Head of caudate nucleus (tissue), 42 donors: ENCODE measurements around the gene IFT122.
A peak's percentile ranks its signal among the peaks of the same experiment; 100 is the strongest.
"Not testable (repeated sequence)": the region's sequence is repeated elsewhere in the genome, so short reads cannot be mapped to it uniquely, and the experiment has no call there.

ENCODE experiments used
- DNase-seq, 42 donors: peaks; one replicate each; pipeline versions ENCODE4 v3.0.0 to v3.0.0-alpha.2; 2020 to 2021; ENCODE audit warnings: mixed read lengths in 7 of 42
- intact Hi-C: fragments of 100-400 bp; cut with DNase I; formaldehyde crosslinking; loops from one replicate; pipeline ENCODE4 v1.15.0; 2022

The IFT122 gene

DNA sequence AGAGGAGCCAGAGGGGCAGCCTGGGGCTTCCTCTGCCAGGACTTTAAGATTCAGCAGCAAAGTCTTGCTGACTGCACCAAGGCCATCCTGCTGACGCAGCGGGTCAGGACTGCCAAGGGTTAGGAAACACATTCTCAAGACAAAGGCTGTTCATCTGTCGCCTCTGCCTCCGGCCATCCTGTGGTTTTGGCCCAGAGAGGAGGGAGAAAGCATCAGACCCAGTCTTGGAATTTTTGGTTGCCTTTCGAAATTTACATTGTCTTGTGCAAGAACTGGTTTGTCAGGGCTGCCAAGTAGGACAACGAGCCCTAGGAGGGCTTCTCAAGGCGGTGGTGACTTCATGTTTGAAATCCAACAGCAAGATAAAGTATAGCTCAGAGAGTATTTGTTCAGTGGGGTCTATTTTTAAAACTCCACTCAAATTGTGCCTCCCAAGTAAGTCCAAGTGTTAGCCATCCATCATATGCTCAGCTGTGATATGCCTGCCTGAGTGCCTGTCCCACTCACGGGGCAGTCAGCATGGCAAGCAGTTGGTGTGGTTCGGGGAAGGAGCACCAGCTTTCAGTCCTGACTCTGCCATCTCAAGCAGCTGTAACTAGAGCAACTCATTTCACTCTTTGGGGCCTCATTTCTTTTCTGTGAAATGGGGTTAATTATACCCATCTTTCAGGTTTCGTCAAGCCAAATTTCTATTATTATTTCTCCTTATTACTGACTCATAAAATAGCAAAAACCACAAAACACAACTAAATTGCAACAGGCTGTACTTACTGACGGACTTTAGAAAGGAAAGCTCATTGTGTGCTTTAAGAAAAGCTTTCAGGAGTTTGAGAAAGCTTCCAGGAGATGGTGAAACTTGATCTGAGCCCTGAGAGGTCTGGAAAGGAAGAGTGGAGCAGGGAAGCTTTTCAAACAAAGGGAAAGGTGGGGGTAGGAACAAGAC lies 46.0 kb downstream of the IFT122 start:
- DNase-seq: peak in 33 of 42 donors; percentile 26 to 87 (median 61)
- intact Hi-C loops: loop anchor here (10.0 kb wide), 1 partner anchor 449 kb away; no protein-coding TSS in a partner anchor

DNA sequence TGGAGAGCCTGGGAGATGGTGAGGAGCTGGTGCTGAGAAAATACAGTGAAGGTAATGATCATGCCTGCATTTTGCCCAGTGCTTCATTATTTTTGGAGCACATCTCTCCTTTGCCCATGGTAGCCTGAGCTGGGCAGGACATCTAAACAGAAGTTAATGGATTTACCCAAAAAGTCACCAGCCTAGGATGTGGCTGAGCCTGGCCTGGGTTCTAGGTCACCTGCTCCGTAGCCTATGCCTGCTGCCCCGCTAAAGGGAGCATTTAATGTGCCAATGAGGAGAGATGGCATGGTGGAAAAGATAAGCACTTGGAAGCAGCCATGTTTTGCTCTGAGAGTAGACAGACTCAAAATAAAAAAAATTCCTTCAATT lies 46.6 kb downstream of the IFT122 start:
- no peak for DNase-seq
- intact Hi-C loops: loop anchor here (10.0 kb wide), 1 partner anchor 448 kb away; no protein-coding TSS in a partner anchor

DNA sequence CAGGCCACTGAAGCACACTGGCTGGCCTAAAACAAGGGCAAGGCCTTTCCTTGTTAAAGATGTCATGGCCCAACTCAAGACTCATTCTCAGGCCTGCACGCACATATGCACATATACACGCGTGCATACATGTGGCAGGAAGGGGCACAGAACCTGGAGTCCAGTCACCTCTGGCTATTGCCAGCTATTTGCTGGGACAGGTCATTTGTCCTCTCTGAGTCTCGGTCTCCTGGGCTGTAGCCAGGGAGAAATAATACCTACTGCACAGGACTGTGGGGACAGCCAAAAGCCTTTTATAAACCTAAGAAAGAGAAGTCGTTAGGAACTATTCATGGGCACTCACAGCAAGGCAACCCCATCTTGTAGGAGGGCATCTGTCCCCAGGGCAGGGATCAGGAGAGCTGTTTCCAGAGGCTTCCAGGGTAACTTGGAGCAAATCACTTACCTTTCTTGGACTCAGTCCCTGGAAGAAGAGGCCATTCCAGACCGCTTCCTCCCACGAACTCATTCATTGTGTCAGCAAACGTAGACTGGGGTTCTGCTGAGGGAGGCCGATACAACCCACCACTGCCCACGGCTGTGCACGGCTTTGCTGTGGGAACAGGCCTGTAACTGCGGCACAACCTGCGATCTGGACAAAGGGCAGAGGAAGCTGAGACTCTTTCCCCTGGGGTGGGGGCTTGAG lies 47.3 kb downstream of the IFT122 start:
- intact Hi-C loops: loop anchor here (10.0 kb wide), 1 partner anchor 447 kb away; no protein-coding TSS in a partner anchor
- DNase-seq: no peak

DNA sequence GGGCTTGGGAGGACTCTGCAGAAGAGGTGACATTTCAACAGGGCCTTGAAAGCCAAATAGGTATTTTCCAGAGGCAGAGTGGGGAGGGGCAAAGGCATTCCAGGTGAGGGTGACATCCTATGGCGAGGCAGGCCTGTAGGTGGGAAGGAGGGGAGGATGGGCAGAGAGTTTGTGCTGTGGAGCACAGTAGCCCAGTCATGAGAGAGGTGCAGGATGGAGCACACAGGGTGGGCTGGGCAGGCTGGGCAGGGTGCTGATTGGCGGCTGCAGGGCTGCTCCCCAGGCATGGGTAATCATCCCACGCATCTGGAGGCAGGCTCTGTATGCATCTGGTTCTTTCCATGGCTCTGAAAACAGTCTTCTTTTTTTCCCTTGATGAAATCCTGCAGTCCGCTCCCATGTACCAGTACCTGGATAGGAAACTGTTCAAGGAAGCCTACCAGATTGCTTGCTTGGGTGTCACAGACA lies 47.9 kb downstream of the IFT122 start:
- intact Hi-C loops: loop anchor here (10.0 kb wide), 1 partner anchor 447 kb away; no protein-coding TSS in a partner anchor
- peak in 25 of 42 donors; percentile 9 to 70 (median 42) for DNase-seq

DNA sequence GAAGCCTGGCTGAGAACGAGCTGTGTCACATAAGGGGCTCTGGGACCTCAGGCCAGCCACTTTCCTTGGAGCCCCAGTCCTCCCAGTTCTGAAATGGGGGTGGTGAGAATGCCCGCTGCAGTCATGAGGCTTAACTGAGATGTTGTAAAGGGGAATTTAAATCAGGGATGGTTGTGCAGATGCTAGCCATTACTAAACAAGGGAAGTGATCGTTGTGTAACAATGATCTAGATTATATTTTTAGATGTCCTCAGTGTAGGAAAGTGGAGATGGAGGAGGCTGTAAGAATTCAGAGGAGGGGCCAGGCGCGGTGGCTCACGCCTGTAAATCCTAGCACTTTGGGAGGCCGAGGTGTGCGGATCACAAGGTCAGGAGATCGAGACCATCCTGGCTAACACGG lies 49.2 kb downstream of the IFT122 start:
- intact Hi-C loops: loop anchor here (10.0 kb wide), 1 partner anchor 446 kb away; no protein-coding TSS in a partner anchor

DNA sequence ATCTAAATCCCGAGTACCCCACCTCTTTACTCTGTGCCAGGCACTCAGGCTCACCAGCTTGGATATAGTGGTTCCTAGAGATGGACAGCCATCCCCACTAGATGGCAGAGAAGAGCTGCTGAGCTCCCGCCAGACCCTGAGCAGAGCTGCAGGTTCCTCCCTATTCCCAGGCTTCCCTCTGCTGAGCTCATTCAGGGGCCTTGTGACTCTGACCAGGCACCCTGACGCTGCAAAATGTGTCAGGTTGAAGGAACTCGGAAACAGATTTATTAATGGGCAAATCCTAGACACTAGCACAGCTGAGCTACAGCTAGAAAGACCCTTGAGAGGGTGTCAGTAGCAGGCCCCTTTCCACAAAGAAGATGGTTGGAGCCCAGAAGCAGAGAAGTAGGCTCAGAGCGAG lies 50.2 kb downstream of the IFT122 start:
- DNase-seq: peak; percentile 74 to 96 (median 88)
- intact Hi-C loops: loop anchor here (10.0 kb wide), 2 partner anchors 135 to 335 kb away; no protein-coding TSS in a partner anchor

More for the DNA sequence above, 49.2 kb downstream of the IFT122 start:
- peak in 2 of 42 donors; percentile 34 to 46 for DNase-seq

DNA sequence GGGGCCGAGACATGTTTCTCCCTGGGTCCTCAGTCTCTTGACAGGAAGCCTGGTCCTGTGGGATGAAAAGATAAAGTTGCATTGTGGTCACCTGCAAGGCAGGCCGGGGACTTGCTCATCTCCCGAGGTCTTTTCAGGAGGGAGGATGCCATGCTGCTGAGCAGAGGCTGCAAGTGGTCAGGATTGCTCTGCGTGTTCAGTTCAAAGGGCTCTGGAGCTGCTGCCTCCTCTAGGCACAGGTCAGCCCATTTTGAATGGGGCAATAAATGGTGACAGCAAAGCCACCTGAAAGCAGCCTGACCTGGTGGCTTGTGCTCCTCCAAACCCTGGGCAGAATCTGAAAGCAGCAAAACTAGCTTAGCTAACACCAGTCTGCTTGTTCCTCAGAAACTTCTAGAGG lies 51.1 kb downstream of the IFT122 start:
- DNase-seq: not testable (repeated sequence)
- intact Hi-C loops: loop anchor here (10.0 kb wide), 2 partner anchors 134 to 334 kb away; no protein-coding TSS in a partner anchor

DNA sequence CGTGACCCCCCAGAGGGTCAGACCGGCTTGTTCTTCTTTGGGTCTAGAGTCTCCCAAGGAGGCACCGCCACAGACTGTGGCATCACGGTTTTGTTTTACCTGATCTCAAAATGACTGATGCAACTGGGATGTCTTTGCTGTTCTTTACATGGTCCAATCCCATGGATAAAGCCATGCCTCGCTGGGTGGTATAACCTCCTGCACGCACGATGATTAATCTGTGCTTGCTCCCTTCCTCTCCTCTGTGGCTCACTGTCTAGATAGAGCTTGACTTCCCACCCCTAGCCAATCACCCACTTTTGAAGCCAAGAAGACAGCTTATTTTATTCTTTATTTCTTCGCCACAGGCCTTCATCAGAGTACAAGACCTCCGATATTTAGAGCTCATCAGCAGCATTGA lies 51.8 kb downstream of the IFT122 start:
- DNase-seq: no peak
- intact Hi-C loops: loop anchor here (10.0 kb wide), 2 partner anchors 133 to 333 kb away; no protein-coding TSS in a partner anchor

DNA sequence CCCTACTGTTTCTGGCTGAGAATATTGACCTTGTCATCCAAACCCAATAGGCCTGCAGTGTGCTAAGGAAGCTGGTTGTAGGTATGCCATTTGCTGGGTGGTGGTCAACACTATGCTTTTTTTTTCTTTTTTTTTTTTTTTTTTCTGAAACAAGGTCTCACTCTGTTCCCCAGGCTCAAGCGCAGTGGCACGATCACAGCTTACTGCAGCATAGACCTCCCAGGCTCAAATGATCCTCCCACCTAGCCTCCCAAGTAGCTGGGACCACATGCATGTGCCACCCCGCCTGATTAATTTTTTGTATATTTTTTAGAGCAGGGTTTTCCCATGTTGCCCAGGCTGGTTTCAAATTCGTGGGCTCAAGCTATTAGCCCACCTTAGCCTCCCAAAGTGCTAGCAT lies 52.7 kb downstream of the IFT122 start:
- intact Hi-C loops: loop anchor here (10.0 kb wide), 2 partner anchors 132 to 332 kb away; no protein-coding TSS in a partner anchor
- no peak for DNase-seq

DNA sequence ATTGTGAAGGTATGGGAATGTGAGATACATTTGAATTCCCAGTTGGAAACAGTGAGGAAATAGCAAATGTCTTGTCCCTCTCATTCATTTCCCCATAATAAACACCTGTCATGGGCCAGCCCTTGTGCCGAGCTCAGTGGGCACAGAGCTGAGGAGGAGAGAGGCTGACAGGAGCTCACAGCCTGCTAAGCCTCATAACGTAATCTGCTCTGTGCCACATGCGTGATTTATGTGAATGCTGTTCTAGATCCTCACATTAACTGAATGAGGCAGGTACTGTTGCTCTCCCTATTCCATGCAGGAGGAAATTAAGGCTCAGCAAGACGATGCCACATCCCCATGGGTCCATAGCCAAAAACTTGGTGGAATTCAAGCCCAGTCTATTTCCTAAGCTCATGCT lies 53.2 kb downstream of the IFT122 start:
- DNase-seq: no peak
- intact Hi-C loops: loop anchor here (10.0 kb wide), 2 partner anchors 132 to 332 kb away; no protein-coding TSS in a partner anchor

DNA sequence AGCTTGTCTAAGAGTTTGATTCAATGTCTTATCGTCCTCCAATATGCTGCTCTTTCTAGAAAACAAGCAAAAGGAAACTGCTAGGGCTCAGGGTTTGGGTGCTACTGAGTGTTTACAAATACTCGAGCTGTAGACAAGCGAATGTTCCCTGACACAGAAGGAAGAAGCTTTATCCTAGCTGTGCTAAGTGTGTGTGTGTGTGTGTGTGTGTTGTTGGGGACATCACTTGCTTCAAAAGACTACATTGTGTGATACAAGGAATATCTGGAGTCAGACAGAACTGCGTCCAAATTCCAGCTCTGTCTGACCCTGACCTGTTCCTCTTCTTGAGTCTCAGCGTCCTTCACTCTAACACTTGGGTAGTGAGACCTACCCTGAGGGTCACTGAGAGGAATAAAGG lies 54.5 kb downstream of the IFT122 start:
- DNase-seq: not testable (repeated sequence)
- intact Hi-C loops: loop anchor here (10.0 kb wide), 2 partner anchors 130 to 330 kb away; no protein-coding TSS in a partner anchor

DNA sequence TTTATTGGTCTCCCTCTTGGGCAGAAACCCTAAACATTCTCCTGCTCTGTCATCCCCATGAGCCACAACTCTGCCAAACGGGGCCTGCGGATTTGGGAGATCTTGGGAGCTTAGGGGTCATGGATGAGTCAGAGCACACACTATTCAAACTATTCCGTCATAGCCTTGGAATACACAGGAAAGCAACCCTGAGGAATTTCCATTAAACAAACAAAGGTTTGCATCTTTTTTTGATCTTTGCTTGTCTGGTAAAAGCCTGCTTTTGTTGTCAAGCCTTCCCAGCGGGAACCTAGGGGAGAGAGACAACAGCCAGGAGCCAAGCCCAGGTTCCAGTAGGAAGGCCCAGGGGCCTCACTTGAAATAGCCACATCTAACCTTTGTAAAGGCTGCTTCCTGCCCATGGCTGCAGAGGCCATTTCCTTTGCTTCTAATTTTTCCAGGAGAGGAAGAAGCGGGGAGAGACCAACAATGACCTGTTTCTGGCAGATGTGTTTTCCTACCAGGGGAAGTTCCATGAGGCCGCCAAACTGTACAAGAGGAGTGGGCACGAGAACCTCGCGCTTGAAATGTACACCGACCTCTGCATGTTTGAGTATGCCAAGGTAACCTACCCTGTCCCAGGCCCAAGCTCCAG lies 55.1 kb downstream of the IFT122 start:
- not testable (repeated sequence) for DNase-seq
- intact Hi-C loops: loop anchor here (10.0 kb wide), 2 partner anchors 130 to 330 kb away; no protein-coding TSS in a partner anchor

DNA sequence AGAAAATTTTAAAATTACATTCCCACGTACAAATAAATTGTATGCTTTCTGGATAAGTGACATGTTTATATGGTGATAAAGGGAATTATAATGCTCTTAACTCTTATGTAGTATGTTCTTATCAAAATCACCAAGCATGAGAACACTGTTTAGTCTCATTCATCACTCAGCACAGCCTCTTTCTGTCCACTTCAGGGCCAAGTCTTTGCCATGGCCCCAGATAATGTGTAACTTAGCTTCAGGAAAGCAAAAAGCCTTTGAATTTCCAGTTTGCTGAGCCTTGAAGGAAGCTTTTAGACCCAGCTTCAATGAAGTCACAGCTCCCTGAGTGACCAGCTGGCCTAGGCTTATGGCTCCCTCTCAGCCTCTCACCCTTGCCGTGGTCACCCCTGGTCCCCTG lies 57.9 kb downstream of the IFT122 start:
- intact Hi-C loops: loop anchor here (10.0 kb wide), 2 partner anchors 127 to 327 kb away; no protein-coding TSS in a partner anchor
- not testable (repeated sequence) for DNase-seq

DNA sequence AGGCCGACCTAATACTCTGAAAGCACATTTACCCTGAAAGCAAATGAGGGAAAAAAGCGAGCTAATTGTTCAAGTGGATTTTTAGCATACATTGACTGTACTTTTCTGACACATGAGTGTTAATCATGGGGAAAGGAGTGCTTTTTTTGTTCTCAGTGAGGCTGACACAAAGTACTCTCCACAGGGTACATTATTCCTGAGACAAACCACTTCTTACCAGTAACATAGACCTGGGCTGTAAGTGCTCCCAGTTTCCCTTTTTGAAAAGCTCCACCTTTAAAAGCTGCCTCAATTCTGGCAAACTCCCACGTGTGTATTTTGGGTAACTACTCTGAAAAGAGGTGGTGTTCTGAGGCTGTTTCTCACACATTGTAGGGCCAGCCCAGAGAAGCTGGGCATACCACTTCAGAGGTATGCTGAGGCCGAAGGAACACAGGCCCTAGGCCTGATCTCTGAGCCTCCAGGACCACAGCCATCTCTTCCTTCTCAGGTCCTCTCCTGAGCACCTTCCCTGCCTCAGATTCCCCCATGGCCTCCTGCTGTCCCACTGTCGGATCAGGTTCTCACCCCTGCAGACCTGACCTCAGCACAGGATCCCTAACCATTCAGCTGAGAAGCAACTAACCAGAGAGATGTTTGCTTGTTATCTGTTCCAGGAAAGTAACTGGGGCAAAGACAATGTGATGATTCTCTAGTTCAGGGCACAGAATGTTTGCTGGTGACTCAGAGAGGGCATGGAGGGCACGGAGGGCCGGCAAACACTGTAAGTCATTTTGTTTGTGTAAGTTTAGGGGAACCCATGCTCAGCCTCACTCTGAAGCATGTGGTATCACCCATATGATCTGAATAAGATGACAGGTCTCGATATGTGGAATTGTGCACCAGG lies 58.8 kb downstream of the IFT122 start:
- DNase-seq: peak in 2 of 42 donors; percentile 56 to 59

DNA sequence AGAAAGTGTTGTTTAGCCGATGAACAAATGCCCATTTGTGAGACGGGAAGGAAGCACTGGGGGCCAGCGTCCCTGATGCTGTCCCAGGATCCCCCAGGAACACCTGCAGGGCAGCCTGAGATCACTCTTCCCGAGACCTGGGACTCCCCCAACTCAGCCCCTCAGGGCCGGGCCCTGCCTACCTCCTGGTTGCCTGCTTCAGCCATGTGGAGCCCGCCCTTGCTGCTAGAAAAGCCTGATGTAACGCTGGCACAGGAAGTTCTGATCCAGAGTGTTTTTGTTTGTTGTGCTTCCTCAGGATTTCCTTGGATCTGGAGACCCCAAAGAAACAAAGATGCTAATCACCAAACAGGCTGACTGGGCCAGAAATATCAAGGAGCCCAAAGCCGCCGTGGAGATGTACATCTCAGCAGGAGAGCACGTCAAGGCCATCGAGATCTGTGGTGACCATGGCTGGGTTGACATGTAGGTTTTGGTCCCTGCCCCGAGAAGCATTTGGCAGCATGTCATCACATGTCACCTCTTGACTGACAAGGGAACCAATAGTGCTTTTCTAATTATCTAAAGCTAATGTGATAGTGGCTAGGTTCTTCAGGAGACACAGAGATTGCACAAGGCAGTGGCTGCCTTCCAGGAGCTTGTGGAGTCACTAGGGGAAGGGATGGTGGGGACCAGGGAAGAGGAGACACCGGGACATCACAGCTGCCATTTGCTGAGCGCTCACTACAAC lies 59.7 kb downstream of the IFT122 start:
- intact Hi-C loops: loop anchor here (10.0 kb wide), 3 partner anchors 105 to 325 kb away; partner anchors contain the start of gene PLXND1
- not testable (repeated sequence) for DNase-seq

More for the DNA sequence above, 58.8 kb downstream of the IFT122 start:
- intact Hi-C loops: loop anchor here (10.0 kb wide), 2 partner anchors 126 to 326 kb away; no protein-coding TSS in a partner anchor

DNA sequence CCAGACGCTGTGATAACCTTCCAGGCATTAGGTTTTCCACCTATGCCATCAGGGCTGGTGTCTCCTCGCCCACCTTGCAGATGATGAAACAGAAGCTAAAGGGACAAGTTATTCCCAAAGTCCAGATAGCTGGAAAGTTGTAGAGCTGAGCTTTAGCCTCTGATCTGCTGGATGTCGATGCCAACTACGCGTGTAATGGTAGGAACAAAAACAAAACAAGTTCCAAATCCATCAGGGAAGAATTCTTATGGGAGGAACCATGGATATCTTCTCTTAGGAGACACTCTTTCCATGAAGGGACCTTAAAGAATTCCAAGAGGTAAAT lies 60.3 kb downstream of the IFT122 start:
- intact Hi-C loops: loop anchor here (10.0 kb wide), 1 partner anchor 105 kb away; the partner anchor contains the start of gene PLXND1
- no peak for DNase-seq

DNA sequence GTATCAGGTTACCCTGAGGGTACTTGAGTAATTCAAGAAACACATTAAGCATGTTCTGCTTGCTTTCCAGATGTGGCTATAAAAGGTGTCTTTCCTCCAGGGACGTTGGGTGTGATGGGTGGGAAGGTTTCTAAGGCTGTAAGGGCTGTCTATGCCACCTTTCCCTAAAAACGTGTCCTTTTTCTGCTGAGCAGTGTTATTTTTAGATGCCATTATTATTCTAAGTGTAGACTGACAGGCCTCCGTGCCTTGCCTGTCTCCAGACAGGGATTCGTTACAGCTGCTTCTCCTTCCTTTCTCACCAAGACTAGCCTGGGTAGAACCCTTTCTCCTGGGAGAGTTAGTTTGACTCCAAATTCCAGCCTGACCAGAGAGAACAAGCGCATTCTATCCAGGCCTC lies 61.6 kb downstream of the IFT122 start:
- DNase-seq: peak in 2 of 42 donors; percentile 26 to 59
- intact Hi-C loops: loop anchor here (10.0 kb wide), 1 partner anchor 103 kb away; the partner anchor contains the start of gene PLXND1
